Endothelial cell of umbilical vein (primary cell): Measurements from ENCODE around the gene SSRP1. TPM values are rescaled to one million over a fixed set of nuclear protein-coding genes. Genes with fewer than 3 reads are reported as not detected.

Experiments used
- BruUV-seq: library from RNA; stranded (reverse); fragments of 400-500 nt; replicated peaks from 2 replicates; lab custom pipeline; 2021; lab: Mats Ljungman, UMichigan
- CTCF ChIA-PET: fragments of 300-600, 350-600 bp; sonication (Branson Sonifier 250); formaldehyde crosslinking; loops from one replicate; lab custom pipeline; 2021; ENCODE audit warnings: antibody characterized with exemption, inconsistent platforms; lab: Charles Lee
- POLR2A ChIA-PET: fragments of 300-600, 350-600 bp; sonication (Branson Sonifier 250); formaldehyde crosslinking; loops from one replicate; lab custom pipeline; 2021; ENCODE audit warnings: antibody characterized with exemption, inconsistent platforms; lab: Charles Lee
- DNase-seq: peaks from one replicate; pipeline ENCODE4 v3.0.0-alpha.2; 2011; ENCODE audit warnings: low read depth, low spot score
- FAIRE-seq: peaks from 2 replicates; lab custom pipeline; 2011; peaks lifted over from hg19 to GRCh38; lab: Jason Lieb, UNC
- H2AFZ ChIP-seq: 2 replicates; pipeline ENCODE4 v1.6.0; 2012; ENCODE audit warnings: low read depth, low read length, control low read depth, inconsistent platforms
- H3K27ac ChIP-seq: 2 replicates; pipeline ENCODE4 v1.5.1; 2011; ENCODE audit warnings: low read depth, mild to moderate bottlenecking, control low read depth, low read length, moderate library complexity; ENCODE audit not compliant: insufficient read depth
- H3K27me3 ChIP-seq, 2 experiments: 2 replicates each; pipeline versions ENCODE4 v1.6.0 to v1.6.1; 2011; ENCODE audit warnings: low read length in 2 of 2, mixed read lengths in 1 of 2; ENCODE audit not compliant: control insufficient read depth in 2 of 2, insufficient read depth in 2 of 2
- H3K36me3 ChIP-seq, 2 experiments: 2 replicates in 1 of 2; 3 replicates in 1 of 2; pipeline ENCODE4 v1.5.1; 2011; ENCODE audit warnings: low read length in 2 of 2, mild to moderate bottlenecking in 1 of 2, moderate library complexity in 1 of 2; ENCODE audit not compliant: control insufficient read depth in 2 of 2, insufficient read depth in 2 of 2; ENCODE audit errors: extremely low read depth in 1 of 2
- H3K4me1 ChIP-seq: 3 replicates; pipeline ENCODE4 v1.5.1; 2011; ENCODE audit warnings: mild to moderate bottlenecking, low read length; ENCODE audit not compliant: control insufficient read depth, insufficient read depth; ENCODE audit errors: extremely low read depth
- H3K4me2 ChIP-seq: 2 replicates; pipeline ENCODE4 v1.6.1; 2011; ENCODE audit warnings: low read length, control low read depth, mixed read lengths; ENCODE audit not compliant: insufficient read depth
- H3K4me3 ChIP-seq, 3 experiments: fragments of 200-600 bp in 1 of 3; sonication (generic), shearing (Covaris generic) in 1 of 3; replicated peaks in 1 of 3; 2 replicates each; pipeline ENCODE4 v1.5.1; 2011 to 2016; ENCODE audit warnings: control low read depth in 3 of 3, low read length in 3 of 3, mild to moderate bottlenecking in 2 of 3, inconsistent platforms in 1 of 3, low read depth in 1 of 3, moderate library complexity in 1 of 3; ENCODE audit not compliant: insufficient read depth in 1 of 3
- H3K79me2 ChIP-seq: 2 replicates; pipeline ENCODE4 v1.6.0; 2012; ENCODE audit warnings: low read length, inconsistent platforms; ENCODE audit not compliant: control insufficient read depth, insufficient read depth
- H3K9ac ChIP-seq: replicated peaks from 2 replicates; pipeline ENCODE3; 2011; ENCODE audit warnings: low read length, control low read depth; ENCODE audit not compliant: insufficient read depth; ENCODE audit errors: extremely low read depth
- H3K9me1 ChIP-seq: replicated peaks from 3 replicates; pipeline ENCODE4 v1.6.0; 2011; ENCODE audit warnings: mild to moderate bottlenecking, low read length; ENCODE audit not compliant: control insufficient read depth, insufficient read depth; ENCODE audit errors: extremely low read depth
- H3K9me3 ChIP-seq: replicated peaks from 2 replicates; pipeline ENCODE4 v1.5.1; 2012; ENCODE audit warnings: low read length, inconsistent platforms; ENCODE audit not compliant: control insufficient read depth, insufficient read depth
- H4K20me1 ChIP-seq: replicated peaks from 2 replicates; pipeline ENCODE3; 2011; ENCODE audit warnings: mild to moderate bottlenecking, low read length; ENCODE audit not compliant: control insufficient read depth, insufficient read depth; ENCODE audit errors: extremely low read depth
- CTCF ChIP-seq, 2 donors: IDR thresholded peaks; 1 replicate in 1 of 2; 2 replicates in 1 of 2; pipeline ENCODE4 v1.5.1; 2011; ENCODE audit warnings: low read length in 2 of 2, mild to moderate bottlenecking in 2 of 2, moderate library complexity in 2 of 2, control low read depth in 1 of 2, inconsistent platforms in 1 of 2, low read depth in 1 of 2; ENCODE audit not compliant: insufficient read depth in 1 of 2; ENCODE audit errors: extremely low read depth in 1 of 2
- GATA2 ChIP-seq: IDR thresholded peaks from 2 replicates; pipeline ENCODE4 v1.7.0; 2011; ENCODE audit warnings: low read depth, mild to moderate bottlenecking, moderate library complexity, mixed read lengths, low read length; ENCODE audit not compliant: insufficient read length, insufficient read depth
- MAX ChIP-seq: IDR thresholded peaks from 2 replicates; pipeline ENCODE4 v1.6.1; 2011; ENCODE audit not compliant: insufficient read depth, insufficient read length
- dilution Hi-C: fragments of 300-500 bp; cut with MboI; formaldehyde crosslinking; loops from one replicate; pipeline ENCODE4 v1.15.0; 2019; ENCODE audit warnings: low sequenced_read_pairs; ENCODE audit not compliant: extremely low pct_ligation_motif_present
- intact Hi-C: fragments of 100-400 bp; cut with micrococcal nuclease; formaldehyde crosslinking; loops from one replicate; pipeline ENCODE4 v1.10.0; 2022
- polyA plus RNA-seq, 4 experiments: library from polyadenylated mRNA; depleted of rRNA in 3 of 4; stranded (reverse) in 3 of 4; unstranded in 1 of 4; fragments of >200 nt; gene quantifications; 2 replicates each; pipeline versions ENCODE4 v1.2.1 to v1.2.3, GENCODE V29; 2011 to 2012; ENCODE audit warnings: missing spikeins in 1 of 4
- total RNA-seq: library from RNA; stranded (reverse); gene quantifications from 2 replicates; pipeline ENCODE4 v1.2.3, GENCODE V29; 2021

Gene SSRP1
- total and polyA plus RNA-seq, 2 donors (not counting 3 experiments of a cell fraction or from before 2014, with no cell fraction given): 130 to 146 TPM

- no peak overlapping the region for H3K4me2 ChIP-seq
- ChIA-PET CTCF (interaction anchor here (1.0 to 1.5 kb wide), 3 partner anchors 11 to 41 kb away, joined by 3 read pairs; no protein-coding TSS in a partner anchor), POLR2A (no interaction called here)
- H3K27ac ChIP-seq: no peak overlapping the region
- DNase-seq (peak; percentile 24), FAIRE-seq (no peak)
- intact Hi-C loops: loop anchor here (10.0 kb wide), 1 partner anchor 1257 kb away; the partner anchor contains the start of genes LPXN and ZFP91
- no peaks in the 10 kb centered on the region for H3K9me1 ChIP-seq
- peaks cover 16% of the 10 kb centered on the region for H3K4me1 ChIP-seq
- H3K9ac ChIP-seq: no peak overlapping the region
- no peaks in the 10 kb centered on the region for H3K9me3 ChIP-seq
- H2AFZ ChIP-seq: no peak overlapping the region
- peaks cover 9 to 46% of the 10 kb centered on the region in 2 experiments for H3K36me3 ChIP-seq
- peaks cover 7% of the 10 kb centered on the region for H3K79me2 ChIP-seq
- no peak overlapping the region for H3K4me3 ChIP-seq
- no peaks in the 10 kb centered on the region for H3K27me3 ChIP-seq
- BruUV-seq: no TSS peak
- no peak for TF ChIP-seq MAX
- dilution Hi-C loops: no loop called here
- no peaks in the 10 kb centered on the region for H4K20me1 ChIP-seq
These were observed 17.5 kb downstream of the SSRP1 start for GRCh38 chr11:57318178-57318577.

- ChIA-PET CTCF (interaction anchor here (2.6 kb wide), 1 partner anchor 9 kb away, joined by 6 read pairs; the partner anchor contains the start of gene TNKS1BP1), POLR2A (interaction anchor here (0.6 to 1.2 kb wide), 2 partner anchors 27 to 1768 kb away, joined by 5 read pairs; no protein-coding TSS in a partner anchor)
- Histone ChIP-seq H3K4me3 (no peak overlapping the region), H3K9me1 (no peaks in the 10 kb centered on the region), H3K9me3 (no peaks in the 10 kb centered on the region), H3K79me2 (no peaks in the 10 kb centered on the region), H2AFZ (no peak overlapping the region), H4K20me1 (no peaks in the 10 kb centered on the region), H3K27ac (no peak overlapping the region), H3K9ac (no peak overlapping the region), H3K36me3 (peaks cover 9 to 52% of the 10 kb centered on the region in 2 experiments), H3K4me2 (no peak overlapping the region), H3K4me1 (peaks cover 5% of the 10 kb centered on the region), H3K27me3 (no peaks in the 10 kb centered on the region)
- DNase-seq (no peak), FAIRE-seq (no peak)
- dilution Hi-C loops: no loop called here
- no TSS peak for BruUV-seq
- intact Hi-C loops: loop anchor here (10.0 kb wide), 1 partner anchor 1259 kb away; the partner anchor contains the start of genes LPXN and ZFP91
- no peak for TF ChIP-seq GATA2
- TF ChIP-seq CTCF (IDR thresholded peaks at IDR 0.05; ENCODE audit: extremely low read depth in 1 of 2, insufficient read depth in 1 of 2, low read depth in 1 of 2, low read length in 2 of 2): no peak
- no peak for TF ChIP-seq MAX
These were observed 19.7 kb downstream of the SSRP1 start for GRCh38 chr11:57316017-57316416.
